HEK293T (cell line): Measurements from ENCODE around the gene STAC.

Source experiments
- ARNT ChIP-seq: fragments of 450-650 bp; IDR thresholded peaks from 2 replicates; pipeline ENCODE4 v1.6.1; 2017; ENCODE audit warnings: mild to moderate bottlenecking
- BHLHE40 ChIP-seq: fragments of 450-650 bp; IDR thresholded peaks from 2 replicates; pipeline ENCODE4 v1.6.1; 2016; ENCODE audit warnings: mild to moderate bottlenecking, moderate library complexity, borderline replicate concordance
- FOXA1 ChIP-seq: fragments of 450-650 bp; IDR thresholded peaks from 2 replicates; pipeline ENCODE4 v1.6.1; 2016; ENCODE audit warnings: mild to moderate bottlenecking
- FOXK2 ChIP-seq: fragments of 450-650 bp; IDR thresholded peaks from 2 replicates; pipeline ENCODE4 v1.6.1; 2016; ENCODE audit warnings: mild to moderate bottlenecking
- FOXM1 ChIP-seq: fragments of 450-650 bp; IDR thresholded peaks from 2 replicates; pipeline ENCODE4 v1.6.1; 2017; ENCODE audit warnings: mild to moderate bottlenecking, borderline replicate concordance
- NFRKB ChIP-seq: fragments of 450-650 bp; IDR thresholded peaks from 2 replicates; pipeline ENCODE4 v1.6.1; 2016; ENCODE audit warnings: mild to moderate bottlenecking, moderate library complexity
- SP1 ChIP-seq: fragments of 450-650 bp; IDR thresholded peaks from 2 replicates; pipeline ENCODE4 v1.6.1; 2017
- SUZ12 ChIP-seq: fragments of 450-650 bp; IDR thresholded peaks from 2 replicates; pipeline ENCODE4 v1.6.1; 2016; ENCODE audit warnings: mild to moderate bottlenecking
- TARDBP ChIP-seq: fragments of 450-650 bp; IDR thresholded peaks from 2 replicates; pipeline ENCODE4 v1.6.1; 2016
- ZNF384 ChIP-seq: fragments of 450-650 bp; IDR thresholded peaks from 2 replicates; pipeline ENCODE4 v1.6.1; 2016

- TF ChIP-seq NFRKB = no peak
- TF ChIP-seq ARNT = no peak
- TF ChIP-seq TARDBP = no peak
- no peak for TF ChIP-seq SP1
- TF ChIP-seq BHLHE40 = no peak
- no peak for TF ChIP-seq FOXM1
- TF ChIP-seq FOXA1 = no peak
- no peak for TF ChIP-seq FOXK2
- TF ChIP-seq ZNF384 = no peak
- no peak for TF ChIP-seq SUZ12
Measured at GRCh38 chr3:36496684-36497633, 116.7 kb downstream of the STAC start.
